IPS-20b (cell line): ENCODE data around the gene PLEKHA8.

ENCODE experiments used
- H3K27ac ChIP-seq: one replicate; pipeline ENCODE4 v1.5.1; 2013; ENCODE audit warnings: low read length
- H3K27me3 ChIP-seq: 2 replicates; pipeline ENCODE4 v1.6.1; 2013; ENCODE audit warnings: mild to moderate bottlenecking, low read length, inconsistent platforms; ENCODE audit not compliant: insufficient read depth
- H3K36me3 ChIP-seq: 2 replicates; pipeline ENCODE4 v1.6.1; 2013; ENCODE audit warnings: low read depth, mild to moderate bottlenecking, inconsistent platforms, low read length, moderate library complexity; ENCODE audit not compliant: insufficient read depth
- H3K4me1 ChIP-seq: 2 replicates; pipeline ENCODE4 v1.6.1; 2013; ENCODE audit warnings: mild to moderate bottlenecking, control low read depth, inconsistent platforms, low read length, moderate library complexity; ENCODE audit not compliant: insufficient read depth
- H3K4me3 ChIP-seq: 2 replicates; pipeline ENCODE4 v1.5.1; 2013; ENCODE audit warnings: mild to moderate bottlenecking, low read length, inconsistent platforms
- H3K9ac ChIP-seq: 2 replicates; pipeline ENCODE4 v1.6.1; 2013; ENCODE audit warnings: low read depth, mild to moderate bottlenecking, inconsistent platforms, low read length, moderate library complexity
- H3K9me3 ChIP-seq: 2 replicates; pipeline ENCODE4 v1.6.1; 2013; ENCODE audit warnings: mild to moderate bottlenecking, low read depth, low read length, inconsistent platforms; ENCODE audit not compliant: insufficient read depth

Gene PLEKHA8

DNA sequence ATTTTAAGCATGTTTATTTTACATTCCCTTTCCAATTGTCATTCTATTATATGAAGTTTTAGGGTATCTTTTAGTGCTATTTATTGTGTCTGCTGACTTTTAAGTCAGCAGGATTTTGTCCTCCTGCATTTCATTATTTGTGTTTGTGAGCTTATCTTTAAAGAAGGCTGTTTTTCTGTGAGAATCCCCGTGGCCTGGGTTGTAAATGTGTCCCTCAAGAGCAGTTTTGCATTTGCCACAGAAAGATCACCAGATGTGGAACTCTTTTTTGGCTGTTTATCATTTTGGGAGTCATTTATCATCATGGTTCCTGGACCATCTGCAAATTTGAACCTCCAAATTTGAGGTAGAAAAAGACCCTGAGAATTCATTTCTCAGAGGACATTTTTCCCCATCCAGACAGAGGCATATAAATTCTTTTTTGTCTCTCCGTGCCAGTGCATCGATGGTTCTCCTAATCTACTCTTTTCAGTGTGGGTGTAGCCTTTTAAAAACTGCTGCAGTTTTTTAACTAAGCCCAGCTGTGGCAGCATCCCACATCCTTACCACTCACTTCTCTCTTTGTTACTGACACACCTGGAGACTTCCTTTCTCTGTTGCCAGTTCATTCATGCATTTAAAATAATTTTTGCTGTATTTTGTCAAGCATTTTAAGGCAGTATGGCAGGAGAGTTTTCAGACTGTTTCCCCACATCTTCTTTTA lies 86.5 kb downstream of the PLEKHA8 start:
- Histone ChIP-seq H3K9me3 (peaks cover 6% of the 10 kb centered on the region; the same call in 1 of the 2 replicates), H3K4me3 (no peak overlapping the region)

GRCh38 chr7:30115709-30116297 lies 87.6 kb downstream of the PLEKHA8 start:
- Histone ChIP-seq H3K9me3 (peaks cover 6% of the 10 kb centered on the region; the same call in 1 of the 2 replicates), H3K27me3 (no peaks in the 10 kb centered on the region), H3K9ac (no peak overlapping the region), H3K4me3 (no peak overlapping the region), H3K27ac (no peak overlapping the region), H3K4me1 (no peaks in the 10 kb centered on the region), H3K36me3 (no peaks in the 10 kb centered on the region)

More for the DNA sequence above, 86.5 kb downstream of the PLEKHA8 start:
- H3K4me1 ChIP-seq: no peaks in the 10 kb centered on the region
- H3K9ac ChIP-seq: no peak overlapping the region
- H3K36me3 ChIP-seq: no peaks in the 10 kb centered on the region
- no peak overlapping the region for H3K27ac ChIP-seq
- no peaks in the 10 kb centered on the region for H3K27me3 ChIP-seq

GRCh38 chr7:30116771-30117170 lies 88.6 kb downstream of the PLEKHA8 start:
- Histone ChIP-seq H3K4me1 (no peaks in the 10 kb centered on the region), H3K27me3 (no peaks in the 10 kb centered on the region), H3K9me3 (peaks cover 6% of the 10 kb centered on the region; the same call in 1 of the 2 replicates), H3K4me3 (no peak overlapping the region), H3K27ac (no peak overlapping the region), H3K36me3 (no peaks in the 10 kb centered on the region), H3K9ac (no peak overlapping the region)

DNA sequence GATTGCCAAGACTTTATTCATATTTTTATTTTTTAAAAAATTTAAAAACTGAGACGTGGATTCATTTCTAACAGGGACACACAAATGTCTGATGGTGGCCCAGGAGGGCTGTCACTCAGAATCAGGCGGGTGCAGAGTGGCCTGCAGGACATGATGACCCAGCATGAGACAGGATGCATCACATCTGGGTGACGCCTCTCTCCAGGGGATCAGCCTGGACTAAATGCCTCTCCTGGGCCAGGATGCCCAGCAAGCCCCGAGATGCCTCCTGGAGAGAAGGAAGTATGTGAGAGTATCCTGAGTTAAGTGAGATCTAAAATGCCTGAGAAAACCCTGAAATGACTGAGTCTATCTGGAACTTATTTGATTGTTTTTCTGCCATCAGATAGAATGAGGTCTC lies 89.7 kb downstream of the PLEKHA8 start:
- H3K4me1 ChIP-seq: no peaks in the 10 kb centered on the region
- H3K4me3 ChIP-seq: no peak overlapping the region

DNA sequence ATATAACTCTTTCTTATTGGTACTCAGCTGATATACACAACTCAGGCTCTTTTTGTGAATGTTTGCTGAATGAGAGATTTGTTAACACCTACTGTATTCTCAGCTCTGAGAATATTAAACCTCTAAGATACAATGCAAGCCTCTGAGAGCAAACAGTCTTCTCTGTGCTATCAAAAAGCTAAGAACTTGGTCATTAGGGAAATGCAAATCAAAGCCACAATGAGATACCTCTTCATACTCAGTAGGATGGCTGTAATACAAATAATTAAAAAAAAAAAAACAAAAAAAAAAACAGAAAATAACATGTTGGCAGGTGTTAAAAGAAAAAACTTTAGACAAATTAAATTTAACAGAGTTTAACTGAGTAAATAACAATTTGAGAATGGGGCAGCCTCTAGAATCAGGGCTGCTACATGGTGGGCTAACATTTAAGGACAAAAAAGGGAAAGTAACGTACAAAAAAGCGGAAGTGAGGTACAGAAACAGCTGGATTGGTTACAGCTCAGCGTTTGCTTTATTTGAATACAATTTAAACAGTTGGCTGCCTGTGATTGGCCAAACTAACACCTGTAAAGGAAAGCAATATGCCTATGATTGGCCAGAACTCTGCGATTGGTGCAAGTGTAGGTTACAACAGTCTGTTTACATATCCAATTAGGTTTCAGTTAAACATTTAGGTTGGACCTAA lies 91.8 kb downstream of the PLEKHA8 start:
- Histone ChIP-seq H3K27me3 (no peaks in the 10 kb centered on the region), H3K36me3 (no peaks in the 10 kb centered on the region), H3K27ac (no peak overlapping the region), H3K4me1 (no peaks in the 10 kb centered on the region), H3K9me3 (no peaks in the 10 kb centered on the region; the same call in 1 of the 2 replicates), H3K4me3 (no peak overlapping the region), H3K9ac (no peak overlapping the region)

More for the DNA sequence above, 89.7 kb downstream of the PLEKHA8 start:
- H3K27me3 ChIP-seq: no peaks in the 10 kb centered on the region
- H3K27ac ChIP-seq: no peak overlapping the region
- H3K36me3 ChIP-seq: no peaks in the 10 kb centered on the region
- H3K9ac ChIP-seq: no peak overlapping the region
- H3K9me3 ChIP-seq: peaks cover 6% of the 10 kb centered on the region; the same call in 1 of the 2 replicates

- peak overlapping the region; percentile 86 for H3K4me3 ChIP-seq
- peak overlapping the region; percentile 76 for H3K9ac ChIP-seq
- peaks cover 36% of the 10 kb centered on the region for H3K27me3 ChIP-seq
- H3K36me3 ChIP-seq: no peaks in the 10 kb centered on the region
- H3K4me1 ChIP-seq: peaks cover 5% of the 10 kb centered on the region
- no peaks in the 10 kb centered on the region for H3K9me3 ChIP-seq
- no peak overlapping the region for H3K27ac ChIP-seq
Measured at GRCh38 chr7:30133736-30134610, 105.8 kb downstream of the PLEKHA8 start.

GRCh38 chr7:30134611-30135300 lies 106.5 kb downstream of the PLEKHA8 start, which contains the start of gene MTURN:
TSS of gene MTURN (plus strand) at chr7:30134986. CDS start at chr7:30135137, 151 bp downstream.
- H3K4me3 ChIP-seq: peak within 1 kb of the TSS; percentile 91
- no peaks in the 10 kb centered on the region for H3K9me3 ChIP-seq
- H3K9ac ChIP-seq: peak within 1 kb of the TSS; percentile 76
- no peaks in the 10 kb centered on the region for H3K36me3 ChIP-seq
- peaks cover 36% of the 10 kb centered on the region for H3K27me3 ChIP-seq
- H3K4me1 ChIP-seq: peaks cover 5% of the 10 kb centered on the region
- H3K27ac ChIP-seq: no peak within 1 kb of the TSS

GRCh38 chr7:30135301-30136116 lies 107.3 kb downstream of the PLEKHA8 start:
- H3K9ac ChIP-seq: peak overlapping the region; percentile 45; the same call in 1 of the 2 replicates

DNA sequence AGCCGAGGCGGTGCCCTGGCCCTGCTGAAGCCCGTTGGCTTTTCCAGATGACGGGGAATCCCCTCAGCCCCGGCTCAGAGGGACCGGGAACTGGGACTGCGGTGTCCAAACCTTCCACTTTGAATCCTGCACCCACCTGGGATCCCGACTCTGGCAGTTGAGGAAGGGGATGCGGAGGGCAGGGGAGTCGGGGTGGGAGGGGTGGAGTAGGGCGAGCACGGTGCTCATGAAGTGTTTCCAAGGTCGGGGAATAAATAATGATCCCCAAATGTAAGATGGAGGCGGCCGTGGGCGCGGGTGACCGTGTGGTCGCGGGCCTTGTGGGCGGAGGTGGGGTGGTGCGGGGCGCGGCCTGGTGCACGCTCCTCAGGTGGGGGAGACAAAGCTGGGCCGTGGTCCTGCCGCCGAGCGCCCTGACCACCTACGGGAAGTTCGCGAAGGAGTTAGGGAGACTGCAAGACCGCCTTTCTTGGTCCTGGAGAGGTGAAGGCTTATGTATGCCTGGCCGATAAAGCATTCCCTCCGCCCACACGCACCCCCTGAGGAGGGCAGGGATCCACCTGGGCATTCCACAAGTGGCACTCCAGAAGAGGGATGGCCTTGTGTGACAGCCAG lies 108.0 kb downstream of the PLEKHA8 start:
- Histone ChIP-seq H3K9me3 (no peaks in the 10 kb centered on the region), H3K4me1 (peaks cover 5% of the 10 kb centered on the region), H3K36me3 (no peaks in the 10 kb centered on the region), H3K4me3 (peak overlapping the region; percentile 91), H3K9ac (peak overlapping the region; percentile 45; the same call in 1 of the 2 replicates), H3K27me3 (peaks cover 36% of the 10 kb centered on the region), H3K27ac (no peak overlapping the region)

More at GRCh38 chr7:30135301-30136116, 107.3 kb downstream of the PLEKHA8 start:
- no peak overlapping the region for H3K27ac ChIP-seq
- no peaks in the 10 kb centered on the region for H3K36me3 ChIP-seq
- H3K4me1 ChIP-seq: peaks cover 5% of the 10 kb centered on the region
- peaks cover 36% of the 10 kb centered on the region for H3K27me3 ChIP-seq
- no peaks in the 10 kb centered on the region for H3K9me3 ChIP-seq
- H3K4me3 ChIP-seq: peak overlapping the region; percentile 91
